ENCODE measurements around the gene NCKAP5.

The NCKAP5 gene

GRCh38 chr2:133400411-133400810, 167.9 kb downstream of the NCKAP5 start:
- CTCF ChIA-PET = interaction anchor here (0.7 kb wide), 1 partner anchor 13 kb away, joined by 3 read pairs; no protein-coding TSS in a partner anchor
- H3K4me3 ChIP-seq (ENCODE audit: low read depth, low read length) = no peak overlapping the region

GRCh38 chr2:133393895-133394294, 174.4 kb downstream of the NCKAP5 start:
- CTCF ChIA-PET = no interaction called here
- H3K4me3 ChIP-seq (ENCODE audit: low read depth, low read length) = no peak overlapping the region
- no peak for DNase-seq (ENCODE audit: low read depth, low spot score)
- no peak for TF ChIP-seq CTCF (IDR thresholded peaks at IDR 0.05; ENCODE audit: insufficient read depth, low read length, missing control alignments)
- POLR2A ChIA-PET = no interaction called here

More at GRCh38 chr2:133400411-133400810, 167.9 kb downstream of the NCKAP5 start:
- no peak for TF ChIP-seq CTCF (IDR thresholded peaks at IDR 0.05; ENCODE audit: insufficient read depth, low read length, missing control alignments)
- DNase-seq (ENCODE audit: low read depth, low spot score) = no peak
- POLR2A ChIA-PET = no interaction called here

- H3K4me3 ChIP-seq (ENCODE audit: low read depth, low read length) = no peak overlapping the region
- ChIA-PET POLR2A (no interaction called here), CTCF (interaction anchor here (1.0 to 1.2 kb wide), 2 partner anchors 8 to 454 kb away, joined by 3 read pairs; no protein-coding TSS in a partner anchor)
- peak; percentile 65 for DNase-seq (ENCODE audit: low read depth, low spot score)
- no peak for TF ChIP-seq CTCF (IDR thresholded peaks at IDR 0.05; ENCODE audit: insufficient read depth, low read length, missing control alignments)
Observed at GRCh38 chr2:133390156-133390555, 178.1 kb downstream of the NCKAP5 start.

GRCh38 chr2:133389569-133389968, 178.7 kb downstream of the NCKAP5 start:
- no peak overlapping the region for H3K4me3 ChIP-seq (ENCODE audit: low read depth, low read length)
- CTCF ChIA-PET = interaction anchor here (1.0 to 1.2 kb wide), 2 partner anchors 8 to 455 kb away, joined by 3 read pairs; no protein-coding TSS in a partner anchor
- POLR2A ChIA-PET = no interaction called here
- TF ChIP-seq CTCF (IDR thresholded peaks at IDR 0.05; ENCODE audit: insufficient read depth, low read length, missing control alignments) = no peak
- no peak for DNase-seq (ENCODE audit: low read depth, low spot score)

GRCh38 chr2:133382566-133382965, 185.7 kb downstream of the NCKAP5 start:
- ChIA-PET POLR2A (no interaction called here), CTCF (interaction anchor here (1.2 kb wide), 1 partner anchor 7 kb away, joined by 3 read pairs; no protein-coding TSS in a partner anchor)
- no peak overlapping the region for H3K4me3 ChIP-seq (ENCODE audit: low read depth, low read length)
- no peak for TF ChIP-seq CTCF (IDR thresholded peaks at IDR 0.05; ENCODE audit: insufficient read depth, low read length, missing control alignments)
- DNase-seq (ENCODE audit: low read depth, low spot score) = no peak

GRCh38 chr2:133380991-133381390, 187.3 kb downstream of the NCKAP5 start:
- POLR2A ChIA-PET = no interaction called here
- no peak for DNase-seq (ENCODE audit: low read depth, low spot score)
- no peak for TF ChIP-seq CTCF (IDR thresholded peaks at IDR 0.05; ENCODE audit: insufficient read depth, low read length, missing control alignments)
- no peak overlapping the region for H3K4me3 ChIP-seq (ENCODE audit: low read depth, low read length)
- CTCF ChIA-PET = interaction anchor here (1.1 kb wide), 1 partner anchor 12 kb away, joined by 3 read pairs; no protein-coding TSS in a partner anchor

Measured in AG04449 (cell line).